Lower lobe of right lung (tissue), 2 donors: ENCODE results near the gene XKRX. TPM values are rescaled to one million over a fixed set of nuclear protein-coding genes. Genes with fewer than 3 reads are reported as not detected.

ENCODE experiments used
- ATAC-seq, 2 donors: fragments of 200-7000 bp; cut with Tn5 transposase; one replicate each; pipeline ENCODE4 v1.9.1; 2020 to 2022; ENCODE audit warnings: mild to moderate bottlenecking in 2 of 2, moderate library complexity in 2 of 2
- DNase-seq: peaks from one replicate; pipeline ENCODE4 v3.0.0-alpha.2; 2020
- H3K27ac ChIP-seq: fragments of 200-600 bp; one replicate; pipeline ENCODE4 v1.8.0; 2022
- H3K27me3 ChIP-seq: fragments of 200-600 bp; one replicate; pipeline ENCODE4 v1.8.0; 2022; ENCODE audit warnings: low read depth
- H3K36me3 ChIP-seq: fragments of 200-600 bp; one replicate; pipeline ENCODE4 v1.8.0; 2022; ENCODE audit warnings: mild to moderate bottlenecking
- H3K4me1 ChIP-seq: fragments of 200-600 bp; one replicate; pipeline ENCODE4 v1.8.0; 2022
- H3K4me3 ChIP-seq: fragments of 200-600 bp; one replicate; pipeline ENCODE4 v1.8.0; 2022; ENCODE audit warnings: mild to moderate bottlenecking
- H3K9me3 ChIP-seq: fragments of 200-600 bp; one replicate; pipeline ENCODE4 v1.8.0; 2022
- CTCF ChIP-seq: fragments of 200-600 bp; IDR thresholded peaks from one replicate; pipeline ENCODE4 v1.8.0; 2022; ENCODE audit warnings: antibody characterized with exemption, mild to moderate bottlenecking
- intact Hi-C: fragments of 100-400 bp; cut with DNase I; formaldehyde crosslinking; loops from one replicate; pipeline ENCODE4 v1.11.0; 2022
- total RNA-seq: library from RNA; stranded (reverse); fragmentation: NEBNext Ultra II Directional; extraction: Animal tissue kit (Norgen Biotek cat#: 25700); gene quantifications from one replicate; pipeline ENCODE4 v1.2.1, GENCODE V29; 2021
- donor health status: DM: no; HTN: yes; CAD: no; lungs with severe emphysema.

XKRX gene
- total RNA-seq, 1 donor from 2014 or later: 8.1 TPM

GRCh38 chrX:100926453-100926852 lies 2.3 kb downstream of the XKRX start:
- no peak for ATAC-seq
- no peaks in the 10 kb centered on the region for H3K4me1 ChIP-seq
- no peak for DNase-seq
- no peaks in the 10 kb centered on the region for H3K9me3 ChIP-seq
- TF ChIP-seq CTCF: no peak
- H3K27me3 ChIP-seq: no peaks in the 10 kb centered on the region
- intact Hi-C loops: no loop called here
- H3K27ac ChIP-seq: no peak overlapping the region
- no peaks in the 10 kb centered on the region for H3K36me3 ChIP-seq
- peak overlapping the region; percentile 50 for H3K4me3 ChIP-seq

- Histone ChIP-seq H3K9me3 (no peaks in the 10 kb centered on the region), H3K27me3 (no peaks in the 10 kb centered on the region), H3K27ac (no peak overlapping the region), H3K4me3 (no peak overlapping the region), H3K36me3 (no peaks in the 10 kb centered on the region), H3K4me1 (no peaks in the 10 kb centered on the region)
- TF ChIP-seq CTCF: no peak
- ATAC-seq (peak; percentile 78 to 79), DNase-seq (no peak)
- intact Hi-C loops: no loop called here
These were observed 4.3 kb downstream of the XKRX start for GRCh38 chrX:100924375-100924774.

GRCh38 chrX:100915562-100915961 lies 13.2 kb downstream of the XKRX start:
- TF ChIP-seq CTCF: no peak
- Histone ChIP-seq H3K9me3 (no peaks in the 10 kb centered on the region), H3K27ac (no peak overlapping the region), H3K36me3 (no peaks in the 10 kb centered on the region), H3K4me3 (no peak overlapping the region), H3K4me1 (no peaks in the 10 kb centered on the region), H3K27me3 (no peaks in the 10 kb centered on the region)
- ATAC-seq (no peak), DNase-seq (no peak)
- intact Hi-C loops: no loop called here

GRCh38 chrX:100913111-100913510 lies 15.6 kb downstream of the XKRX start:
- Histone ChIP-seq H3K4me1 (no peaks in the 10 kb centered on the region), H3K36me3 (no peaks in the 10 kb centered on the region), H3K4me3 (no peak overlapping the region), H3K27me3 (no peaks in the 10 kb centered on the region), H3K27ac (no peak overlapping the region), H3K9me3 (no peaks in the 10 kb centered on the region)
- intact Hi-C loops: no loop called here
- TF ChIP-seq CTCF: no peak
- DNase-seq (no peak), ATAC-seq (no peak)

GRCh38 chrX:100911731-100912130 lies 17.0 kb downstream of the XKRX start:
- DNase-seq: no peak
- H3K4me3 ChIP-seq: no peak overlapping the region
- H3K9me3 ChIP-seq: no peaks in the 10 kb centered on the region
- H3K27ac ChIP-seq: no peak overlapping the region
- peak in 1 of 2 donors; percentile 46 for ATAC-seq
- no peaks in the 10 kb centered on the region for H3K36me3 ChIP-seq
- no peaks in the 10 kb centered on the region for H3K27me3 ChIP-seq
- no peaks in the 10 kb centered on the region for H3K4me1 ChIP-seq
- TF ChIP-seq CTCF: no peak
- intact Hi-C loops: no loop called here

- intact Hi-C loops: no loop called here
- ATAC-seq (no peak), DNase-seq (no peak)
- Histone ChIP-seq H3K4me3 (no peak overlapping the region), H3K36me3 (no peaks in the 10 kb centered on the region), H3K9me3 (no peaks in the 10 kb centered on the region), H3K4me1 (no peaks in the 10 kb centered on the region), H3K27me3 (no peaks in the 10 kb centered on the region), H3K27ac (no peak overlapping the region)
- no peak for TF ChIP-seq CTCF
These were observed 23.1 kb downstream of the XKRX start for GRCh38 chrX:100905620-100906019.
